A673 (cell line): ENCODE data around the gene MIPOL1. TPM values are rescaled to one million over a fixed set of nuclear protein-coding genes. Genes with fewer than 3 reads are reported as not detected.
"Not testable (repeated sequence)": the region's sequence is repeated elsewhere in the genome, so short reads cannot be mapped to it uniquely, and the experiment has no call there.

Experiments
- BruUV-seq: library from RNA; stranded (reverse); fragments of 400-500 nt; replicated peaks from 2 replicates; lab custom pipeline; 2021; lab: Mats Ljungman, UMichigan
- CTCF ChIA-PET: fragments of 300-600 bp; sonication (Branson Sonifier 250); formaldehyde crosslinking; loops from one replicate; lab custom pipeline; 2022; ENCODE audit warnings: antibody characterized with exemption; lab: Charles Lee
- POLR2A ChIA-PET: fragments of 300-600 bp; sonication (Branson Sonifier 250); formaldehyde crosslinking; loops from one replicate; lab custom pipeline; 2022; ENCODE audit warnings: antibody characterized with exemption; ENCODE audit not compliant: low non-redundant PET; lab: Charles Lee
- DNase-seq: peaks from one replicate; pipeline ENCODE4 v3.0.0-alpha.2; 2015; ENCODE audit warnings: low spot score
- H3K27ac ChIP-seq: fragments of 200-600 bp; sonication (generic); 2 replicates; pipeline ENCODE4 v1.5.1; 2016; ENCODE audit warnings: mixed run types, low read depth, mild to moderate bottlenecking, mixed read lengths, antibody characterized with exemption, low read length; ENCODE audit not compliant: poor library complexity, severe bottlenecking
- H3K27me3 ChIP-seq: fragments of 200-600 bp; sonication (generic); replicated peaks from 2 replicates; pipeline ENCODE4 v1.6.1; 2017; ENCODE audit warnings: mixed run types, low read depth, mild to moderate bottlenecking, mixed read lengths, antibody characterized with exemption, low read length; ENCODE audit not compliant: insufficient read depth, poor library complexity
- H3K36me3 ChIP-seq: fragments of 200-600 bp; sonication (generic); 2 replicates; pipeline ENCODE4 v1.6.1; 2016; ENCODE audit warnings: mixed run types, mild to moderate bottlenecking, mixed read lengths, antibody characterized with exemption, low read length; ENCODE audit not compliant: insufficient read depth, poor library complexity, severe bottlenecking
- H3K4me1 ChIP-seq: fragments of 200-600 bp; sonication (generic); 2 replicates; pipeline ENCODE4 v1.6.1; 2017; ENCODE audit warnings: mixed run types, mild to moderate bottlenecking, mixed read lengths, antibody characterized with exemption, low read length; ENCODE audit not compliant: insufficient read depth, poor library complexity, severe bottlenecking
- H3K4me3 ChIP-seq: fragments of 200-600 bp; sonication (generic); 2 replicates; pipeline ENCODE4 v1.5.1; 2016; ENCODE audit warnings: low read depth, mixed run types, mild to moderate bottlenecking, mixed read lengths, low read length; ENCODE audit not compliant: poor library complexity, severe bottlenecking
- H3K9me3 ChIP-seq: fragments of 200-600 bp; sonication (generic); 2 replicates; pipeline ENCODE4 v1.6.1; 2016; ENCODE audit warnings: mixed run types, low read depth, mild to moderate bottlenecking, mixed read lengths, antibody characterized with exemption, low read length; ENCODE audit not compliant: poor library complexity, severe bottlenecking
- EZH2 ChIP-seq: fragments of 200-600 bp; sonication (generic); IDR thresholded peaks from 2 replicates; pipeline ENCODE4 v1.6.1; 2017; ENCODE audit warnings: borderline replicate concordance, low read depth, mild to moderate bottlenecking, mixed read lengths, antibody characterized with exemption, low read length; ENCODE audit not compliant: poor library complexity, severe bottlenecking
- intact Hi-C: fragments of 100-400 bp; cut with micrococcal nuclease; formaldehyde crosslinking; loops from one replicate; pipeline ENCODE4 v1.10.0; 2022; ENCODE audit not compliant: unreplicated experiment
- total RNA-seq: library from RNA; stranded (reverse); gene quantifications from 2 replicates; pipeline ENCODE4 v1.2.3, GENCODE V29; 2021
- TF ChIP-seq, protein P1 (sequence below): fragments of 300-800, 200-600 bp; sonication (generic); conservative IDR thresholded peaks from 2 replicates; pipeline ENCODE4 v1.5.1; 2017; ENCODE audit warnings: low read depth, mild to moderate bottlenecking, antibody characterized with exemption, low read length, moderate library complexity, mixed read lengths

MIPOL1 gene
- total RNA-seq, 1 experiment from 2014 or later: 15.0 TPM

GRCh38 chr14:37221073-37221472 lies 23.3 kb downstream of the MIPOL1 start:
- no peaks in the 10 kb centered on the region for H3K27me3 ChIP-seq
- peaks cover 10% of the 10 kb centered on the region for H3K9me3 ChIP-seq
- no peak overlapping the region for H3K4me3 ChIP-seq
- no peak overlapping the region for H3K27ac ChIP-seq
- H3K4me1 ChIP-seq: no peaks in the 10 kb centered on the region
- intact Hi-C loops: no loop called here
- DNase-seq: no peak
- POLR2A ChIA-PET: no interaction called here
- TF ChIP-seq, protein P1, sequence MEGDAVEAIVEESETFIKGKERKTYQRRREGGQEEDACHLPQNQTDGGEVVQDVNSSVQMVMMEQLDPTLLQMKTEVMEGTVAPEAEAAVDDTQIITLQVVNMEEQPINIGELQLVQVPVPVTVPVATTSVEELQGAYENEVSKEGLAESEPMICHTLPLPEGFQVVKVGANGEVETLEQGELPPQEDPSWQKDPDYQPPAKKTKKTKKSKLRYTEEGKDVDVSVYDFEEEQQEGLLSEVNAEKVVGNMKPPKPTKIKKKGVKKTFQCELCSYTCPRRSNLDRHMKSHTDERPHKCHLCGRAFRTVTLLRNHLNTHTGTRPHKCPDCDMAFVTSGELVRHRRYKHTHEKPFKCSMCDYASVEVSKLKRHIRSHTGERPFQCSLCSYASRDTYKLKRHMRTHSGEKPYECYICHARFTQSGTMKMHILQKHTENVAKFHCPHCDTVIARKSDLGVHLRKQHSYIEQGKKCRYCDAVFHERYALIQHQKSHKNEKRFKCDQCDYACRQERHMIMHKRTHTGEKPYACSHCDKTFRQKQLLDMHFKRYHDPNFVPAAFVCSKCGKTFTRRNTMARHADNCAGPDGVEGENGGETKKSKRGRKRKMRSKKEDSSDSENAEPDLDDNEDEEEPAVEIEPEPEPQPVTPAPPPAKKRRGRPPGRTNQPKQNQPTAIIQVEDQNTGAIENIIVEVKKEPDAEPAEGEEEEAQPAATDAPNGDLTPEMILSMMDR: no peak
- BruUV-seq: no TSS peak
- CTCF ChIA-PET: no interaction called here
- H3K36me3 ChIP-seq: no peaks in the 10 kb centered on the region

GRCh38 chr14:37223947-37224474 lies 26.3 kb downstream of the MIPOL1 start:
- Histone ChIP-seq H3K36me3 (no peaks in the 10 kb centered on the region), H3K9me3 (peaks cover 10% of the 10 kb centered on the region), H3K27ac (no peak overlapping the region), H3K4me1 (no peaks in the 10 kb centered on the region), H3K27me3 (no peaks in the 10 kb centered on the region), H3K4me3 (no peak overlapping the region)
- TF ChIP-seq EZH2: no peak
- TF ChIP-seq, protein P1: no peak
- intact Hi-C loops: no loop called here
- ChIA-PET POLR2A (no interaction called here), CTCF (no interaction called here)
- DNase-seq: no peak
- no TSS peak for BruUV-seq

GRCh38 chr14:37225668-37226067 lies 27.9 kb downstream of the MIPOL1 start:
- intact Hi-C loops, H3K36me3 ChIP-seq, H3K4me3 ChIP-seq, BruUV-seq, H3K27ac ChIP-seq, H3K27me3 ChIP-seq, DNase-seq, POLR2A ChIA-PET, H3K4me1 ChIP-seq: not testable (repeated sequence)
- CTCF ChIA-PET: interaction anchor here (0.6 kb wide), 1 partner anchor 8 kb away, joined by 3 read pairs; no protein-coding TSS in a partner anchor
- peaks cover 10% of the 10 kb centered on the region for H3K9me3 ChIP-seq
